ENCODE results near the gene F11R. TPM values are rescaled to one million over a fixed set of nuclear protein-coding genes. Genes with fewer than 3 reads are reported as not detected.

F11R gene
- total and polyA plus RNA-seq, 2 of the 13 experiments (the other 11 are each of a cell fraction or from before 2014, with no cell fraction given) = 95.8 to 105 TPM

DNA sequence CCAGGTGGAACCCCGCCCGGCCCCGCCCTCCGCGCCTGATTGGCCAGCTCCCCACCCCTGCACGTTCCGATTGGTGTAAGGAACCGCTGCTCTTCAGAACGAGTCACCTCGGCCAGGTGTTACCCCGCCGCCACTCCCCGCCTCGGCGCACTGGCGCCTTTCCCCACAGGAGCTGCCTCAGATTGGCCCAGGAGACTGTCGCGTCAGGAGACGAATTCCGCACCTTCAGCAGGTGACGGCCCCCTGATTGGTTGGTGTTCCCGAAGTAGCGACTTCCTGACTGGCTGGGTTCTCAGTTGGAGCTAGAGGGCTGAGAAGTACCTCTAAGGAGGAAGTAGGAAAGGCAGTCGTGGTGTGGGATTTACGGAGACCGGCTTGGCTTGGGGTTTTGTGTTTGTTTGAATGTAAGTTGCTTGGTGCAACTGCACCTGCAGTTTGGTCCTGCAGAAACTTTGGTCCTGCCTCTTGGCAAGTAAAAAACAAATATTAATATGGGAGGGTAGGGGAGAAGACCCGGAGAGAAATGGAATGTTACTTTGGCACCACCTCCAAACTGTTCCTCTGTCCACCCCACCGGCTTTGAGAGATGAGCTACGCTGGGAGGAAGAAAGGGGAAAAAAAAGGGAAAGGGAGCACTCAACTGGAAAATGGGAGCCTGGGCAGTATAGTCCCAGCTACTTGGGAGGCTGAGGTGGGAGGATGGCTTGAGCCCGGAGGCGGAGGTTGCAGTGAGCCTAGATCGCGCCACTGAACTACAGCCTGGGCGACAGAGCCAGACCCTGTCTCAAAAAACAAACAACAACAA is 415 bp upstream of the F11R start (continued):
- TF ChIP-seq RFXAP (CRISPR knock-in tag; IDR thresholded peaks at IDR 0.05; ENCODE audit: borderline replicate concordance) (peak; percentile 98), NONO (IDR thresholded peaks at IDR 0.05) (no peak), NONO (CRISPR knock-in tag; conservative IDR thresholded peaks at IDR 0.05) (peak; percentile 68; the same call in 1 of the 2 replicates), ZNF501 (CRISPR knock-in tag; IDR thresholded peaks at IDR 0.05) (0 out of 2 replicates have a peak, but pooled peaks have one; percentile 25), SIX4 (CRISPR knock-in tag; IDR thresholded peaks at IDR 0.05) (no peak), ZFP37 (CRISPR knock-in tag; IDR thresholded peaks at IDR 0.05; ENCODE audit: borderline replicate concordance) (peak; percentile 69; the same call in 1 of the 2 replicates), SP4 (CRISPR knock-in tag; IDR thresholded peaks at IDR 0.05) (peak; percentile 47; the same call in 1 of the 2 replicates), HOXA9 (CRISPR knock-in tag; IDR thresholded peaks at IDR 0.05; ENCODE audit: borderline replicate concordance) (peak; percentile 38; the same call in 1 of the 2 replicates), ZNF652 (CRISPR knock-in tag; IDR thresholded peaks at IDR 0.05; ENCODE audit: borderline replicate concordance, low read depth) (0 out of 2 replicates have a peak, but pooled peaks have one; percentile 18), LCORL (IDR thresholded peaks at IDR 0.05) (no peak), LCORL (CRISPR knock-in tag; IDR thresholded peaks at IDR 0.05) (no peak), KMT2A (CRISPR knock-in tag; IDR thresholded peaks at IDR 0.05) (no peak), MEIS2 (CRISPR knock-in tag; IDR thresholded peaks at IDR 0.05) (peak; percentile 76; the same call in 1 of the 2 replicates), MAFK (conservative IDR thresholded peaks at IDR 0.05 in 1 of 2, IDR thresholded peaks at IDR 0.05 in 1 of 2; ENCODE audit: low read length in 2 of 2) (no peak), ZC3H13 (CRISPR knock-in tag; IDR thresholded peaks at IDR 0.05) (0 out of 2 replicates have a peak, but pooled peaks have one; percentile 38)
- TF ChIP-seq, protein P1, sequence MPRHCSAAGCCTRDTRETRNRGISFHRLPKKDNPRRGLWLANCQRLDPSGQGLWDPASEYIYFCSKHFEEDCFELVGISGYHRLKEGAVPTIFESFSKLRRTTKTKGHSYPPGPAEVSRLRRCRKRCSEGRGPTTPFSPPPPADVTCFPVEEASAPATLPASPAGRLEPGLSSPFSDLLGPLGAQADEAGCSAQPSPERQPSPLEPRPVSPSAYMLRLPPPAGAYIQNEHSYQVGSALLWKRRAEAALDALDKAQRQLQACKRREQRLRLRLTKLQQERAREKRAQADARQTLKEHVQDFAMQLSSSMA (CRISPR knock-in tag; IDR thresholded peaks at IDR 0.05) = no peak
- TF ChIP-seq, protein P2, sequence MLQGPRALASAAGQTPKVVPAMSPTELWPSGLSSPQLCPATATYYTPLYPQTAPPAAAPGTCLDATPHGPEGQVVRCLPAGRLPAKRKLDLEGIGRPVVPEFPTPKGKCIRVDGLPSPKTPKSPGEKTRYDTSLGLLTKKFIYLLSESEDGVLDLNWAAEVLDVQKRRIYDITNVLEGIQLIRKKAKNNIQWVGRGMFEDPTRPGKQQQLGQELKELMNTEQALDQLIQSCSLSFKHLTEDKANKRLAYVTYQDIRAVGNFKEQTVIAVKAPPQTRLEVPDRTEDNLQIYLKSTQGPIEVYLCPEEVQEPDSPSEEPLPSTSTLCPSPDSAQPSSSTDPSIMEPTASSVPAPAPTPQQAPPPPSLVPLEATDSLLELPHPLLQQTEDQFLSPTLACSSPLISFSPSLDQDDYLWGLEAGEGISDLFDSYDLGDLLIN (CRISPR knock-in tag; IDR thresholded peaks at IDR 0.05; ENCODE audit: borderline replicate concordance) = peak; percentile 80; the same call in 1 of the 2 replicates
- TF ChIP-seq, protein P3, sequence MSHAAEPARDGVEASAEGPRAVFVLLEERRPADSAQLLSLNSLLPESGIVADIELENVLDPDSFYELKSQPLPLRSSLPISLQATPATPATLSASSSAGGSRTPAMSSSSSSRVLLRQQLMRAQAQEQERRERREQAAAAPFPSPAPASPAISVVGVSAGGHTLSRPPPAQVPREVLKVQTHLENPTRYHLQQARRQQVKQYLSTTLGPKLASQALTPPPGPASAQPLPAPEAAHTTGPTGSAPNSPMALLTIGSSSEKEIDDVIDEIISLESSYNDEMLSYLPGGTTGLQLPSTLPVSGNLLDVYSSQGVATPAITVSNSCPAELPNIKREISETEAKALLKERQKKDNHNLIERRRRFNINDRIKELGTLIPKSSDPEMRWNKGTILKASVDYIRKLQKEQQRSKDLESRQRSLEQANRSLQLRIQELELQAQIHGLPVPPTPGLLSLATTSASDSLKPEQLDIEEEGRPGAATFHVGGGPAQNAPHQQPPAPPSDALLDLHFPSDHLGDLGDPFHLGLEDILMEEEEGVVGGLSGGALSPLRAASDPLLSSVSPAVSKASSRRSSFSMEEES (CRISPR knock-in tag; IDR thresholded peaks at IDR 0.05) = no peak
- TF ChIP-seq, protein P4, sequence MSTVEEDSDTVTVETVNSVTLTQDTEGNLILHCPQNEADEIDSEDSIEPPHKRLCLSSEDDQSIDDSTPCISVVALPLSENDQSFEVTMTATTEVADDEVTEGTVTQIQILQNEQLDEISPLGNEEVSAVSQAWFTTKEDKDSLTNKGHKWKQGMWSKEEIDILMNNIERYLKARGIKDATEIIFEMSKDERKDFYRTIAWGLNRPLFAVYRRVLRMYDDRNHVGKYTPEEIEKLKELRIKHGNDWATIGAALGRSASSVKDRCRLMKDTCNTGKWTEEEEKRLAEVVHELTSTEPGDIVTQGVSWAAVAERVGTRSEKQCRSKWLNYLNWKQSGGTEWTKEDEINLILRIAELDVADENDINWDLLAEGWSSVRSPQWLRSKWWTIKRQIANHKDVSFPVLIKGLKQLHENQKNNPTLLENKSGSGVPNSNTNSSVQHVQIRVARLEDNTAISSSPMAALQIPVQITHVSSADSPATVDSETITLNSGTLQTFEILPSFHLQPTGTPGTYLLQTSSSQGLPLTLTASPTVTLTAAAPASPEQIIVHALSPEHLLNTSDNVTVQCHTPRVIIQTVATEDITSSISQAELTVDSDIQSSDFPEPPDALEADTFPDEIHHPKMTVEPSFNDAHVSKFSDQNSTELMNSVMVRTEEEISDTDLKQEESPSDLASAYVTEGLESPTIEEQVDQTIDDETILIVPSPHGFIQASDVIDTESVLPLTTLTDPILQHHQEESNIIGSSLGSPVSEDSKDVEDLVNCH (CRISPR knock-in tag; IDR thresholded peaks at IDR 0.05) = 0 out of 2 replicates have a peak, but pooled peaks have one; percentile 64
- TF ChIP-seq, protein P5, sequence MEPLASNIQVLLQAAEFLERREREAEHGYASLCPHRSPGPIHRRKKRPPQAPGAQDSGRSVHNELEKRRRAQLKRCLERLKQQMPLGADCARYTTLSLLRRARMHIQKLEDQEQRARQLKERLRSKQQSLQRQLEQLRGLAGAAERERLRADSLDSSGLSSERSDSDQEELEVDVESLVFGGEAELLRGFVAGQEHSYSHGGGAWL (CRISPR knock-in tag; IDR thresholded peaks at IDR 0.05) = peak; percentile 69

All from HepG2 (cell line).